K562 (cell line): Measurements from ENCODE around the gene EPB42. TPM values are rescaled to one million over a fixed set of nuclear protein-coding genes. Genes with fewer than 3 reads are reported as not detected.

Source experiments
- ATAC-seq: fragments of 200-7000 bp; cut with Tn5 transposase; 3 replicates; pipeline ENCODE4 v1.9.1; 2020; ENCODE audit warnings: moderate library complexity
- BruUV-seq: library from RNA; stranded (reverse); fragments of 400-500 nt; replicated peaks from 2 replicates; lab custom pipeline; 2021; lab: Mats Ljungman, UMichigan
- CTCF ChIA-PET: fragments of 300-600 bp; formaldehyde crosslinking; extraction: SDS; loops from one replicate; lab custom pipeline; 2021; ENCODE audit warnings: low intra/inter-chr PET ratio; lab: Yijun Ruan, JAX
- POLR2A ChIA-PET: fragments of 300-600, 350-650 bp; sonication (Branson Sonifier 250); formaldehyde crosslinking; extraction: SDS; loops from one replicate; lab custom pipeline; 2021; ENCODE audit warnings: antibody characterized with exemption, inconsistent platforms; lab: Yijun Ruan, JAX
- DNase-seq, 4 experiments: peaks; one replicate each; pipeline versions ENCODE4 v3.0.0 to v3.0.0-alpha.2; 2011 to 2018; ENCODE audit warnings: low spot score in 3 of 4, mixed read lengths in 3 of 4; ENCODE audit errors: extremely low read depth in 1 of 4
- FAIRE-seq: peaks from 2 replicates; lab custom pipeline; 2011; peaks lifted over from hg19 to GRCh38; lab: Jason Lieb, UNC
- H2AFZ ChIP-seq: 2 replicates; pipeline ENCODE4 v1.6.0; 2011; ENCODE audit warnings: low read depth, low read length, control low read depth, inconsistent platforms
- H3K27ac ChIP-seq: fragments of 200-600 bp; 3 replicates; pipeline ENCODE4 v1.8.0; 2011; ENCODE audit warnings: low read depth, mild to moderate bottlenecking, control low read depth, inconsistent platforms, low read length, moderate library complexity, mixed read lengths; ENCODE audit errors: extremely low read depth
- H3K27me3 ChIP-seq, 2 experiments: fragments of 300-600 bp in 1 of 2; 2 replicates in 1 of 2; 3 replicates in 1 of 2; pipeline versions ENCODE4 v1.6.0 to v1.8.0; 2011; ENCODE audit warnings: inconsistent platforms in 2 of 2, low read length in 2 of 2, mild to moderate bottlenecking in 1 of 2, mixed read lengths in 1 of 2, moderate library complexity in 1 of 2; ENCODE audit not compliant: control insufficient read depth in 2 of 2, insufficient read depth in 2 of 2
- H3K36me3 ChIP-seq: fragments of 300-600 bp; 3 replicates; pipeline ENCODE4 v1.8.0; 2011; ENCODE audit warnings: mild to moderate bottlenecking, low read length, inconsistent platforms; ENCODE audit not compliant: control insufficient read depth, insufficient read depth
- H3K4me1 ChIP-seq, 2 experiments: fragments of 200-600 bp in 1 of 2; replicated peaks in 1 of 2; 2 replicates in 1 of 2; 3 replicates in 1 of 2; pipeline versions ENCODE4 v1.5.1 to v1.8.0; 2011; ENCODE audit warnings: inconsistent platforms in 2 of 2, low read length in 2 of 2, mild to moderate bottlenecking in 1 of 2, mixed read lengths in 1 of 2, moderate library complexity in 1 of 2; ENCODE audit not compliant: control insufficient read depth in 2 of 2, insufficient read depth in 2 of 2
- H3K4me2 ChIP-seq: 2 replicates; pipeline ENCODE4 v1.6.1; 2011; ENCODE audit warnings: low read length, control low read depth, inconsistent platforms, mixed read lengths; ENCODE audit not compliant: insufficient read depth
- H3K4me3 ChIP-seq: fragments of 200-600 bp; sonication (generic), shearing (Covaris generic); 2 replicates; pipeline ENCODE4 v1.5.1; 2016; ENCODE audit warnings: control low read depth, inconsistent platforms
- H3K79me2 ChIP-seq: fragments of 200-600 bp; 3 replicates; pipeline ENCODE4 v1.8.0; 2011; ENCODE audit warnings: low read length, inconsistent platforms; ENCODE audit not compliant: control insufficient read depth, insufficient read depth
- H3K9ac ChIP-seq, 2 experiments: 2 replicates each; pipeline versions ENCODE4 v1.6.0 to v1.6.1; 2011; ENCODE audit warnings: low read depth in 2 of 2, low read length in 2 of 2, control low read depth in 1 of 2, inconsistent platforms in 1 of 2, mild to moderate bottlenecking in 1 of 2, mixed read lengths in 1 of 2; ENCODE audit not compliant: insufficient read depth in 1 of 2
- H3K9me1 ChIP-seq: one replicate; pipeline ENCODE4 v1.6.0; 2011; ENCODE audit warnings: inconsistent platforms, mild to moderate bottlenecking, low read length, moderate library complexity; ENCODE audit not compliant: control insufficient read depth, insufficient read depth
- H3K9me3 ChIP-seq: replicated peaks from 2 replicates; pipeline ENCODE4 v1.5.1; 2011; ENCODE audit warnings: low read depth, low read length, inconsistent platforms; ENCODE audit not compliant: control insufficient read depth, insufficient read depth
- H4K20me1 ChIP-seq: replicated peaks from 2 replicates; pipeline ENCODE4 v1.6.1; 2011; ENCODE audit warnings: low read length, inconsistent platforms, mixed read lengths; ENCODE audit not compliant: control insufficient read depth, insufficient read depth
- GATAD2B ChIP-seq: fragments of 450-650 bp; IDR thresholded peaks from 2 replicates; pipeline ENCODE4 v1.6.1; 2017; ENCODE audit warnings: mild to moderate bottlenecking, borderline replicate concordance
- KAT7 ChIP-seq: sonication (generic); formaldehyde crosslinking; IDR thresholded peaks from 2 replicates; pipeline ENCODE4 v1.8.0; 2022; ENCODE audit warnings: missing genetic modification reagents, mild to moderate bottlenecking, borderline replicate concordance
- RCOR1 ChIP-seq, 2 experiments: IDR thresholded peaks; 2 replicates each; pipeline ENCODE4 v1.6.1; 2012; ENCODE audit warnings: low read depth in 2 of 2, low read length in 2 of 2, borderline replicate concordance in 1 of 2, improper control_type of control experiment in 1 of 2
- SIN3B ChIP-seq: fragments of 450-650 bp; IDR thresholded peaks from 2 replicates; pipeline ENCODE4 v1.6.1; 2017; ENCODE audit warnings: low read depth, mild to moderate bottlenecking, moderate library complexity
- TARDBP ChIP-seq: fragments of 450-650 bp; IDR thresholded peaks from 2 replicates; pipeline ENCODE4 v1.6.1; 2016
- ZSCAN29 ChIP-seq: fragments of 450-650 bp; IDR thresholded peaks from 2 replicates; pipeline ENCODE4 v1.6.1; 2017
- WGBS: fragments of 100-300 bp; shearing (Covaris generic); methylation state at CpG from one replicate; pipeline ENCODE4 v1.1.6; 2016; ENCODE audit warnings: low coverage, mixed read lengths; ENCODE audit not compliant: insufficient coverage; ENCODE audit errors: missing lambda C conversion rate; 5-methylcytosine and 5-hydroxymethylcytosine counted together
- in situ Hi-C: fragments of 300-500 bp; cut with MboI; formaldehyde crosslinking; loops from 4 replicates; pipeline ENCODE4 v1.15.0; 2018; ENCODE audit warnings: inconsistent platforms, mixed read lengths
- intact Hi-C: fragments of 100-400 bp; cut with micrococcal nuclease; formaldehyde crosslinking; loops from 2 replicates; pipeline ENCODE4 v1.14.2; 2022
- polyA plus RNA-seq, 8 experiments: library from polyadenylated mRNA; depleted of rRNA in 4 of 8; stranded (reverse) in 5 of 8; unstranded in 3 of 8; fragments of >200 nt; fragmentation: Nextera tagmentation in 2 of 8; fragmentation: Illumina TruSeq in 1 of 8; extraction: Ambion mirVana in 2 of 8; extraction: Trizol in 1 of 8; gene quantifications; 2 replicates each; pipeline versions ENCODE4 v1.2.1 to v1.2.3, GENCODE V29; 2011 to 2014; ENCODE audit warnings: inconsistent platforms in 1 of 8, missing spikeins in 1 of 8
- total RNA-seq, 7 experiments: library from RNA; depleted of rRNA in 6 of 7; stranded (reverse); fragments of >200 nt in 6 of 7; fragmentation: Illumina TruSeq in 2 of 7; extraction: Trizol in 2 of 7; gene quantifications; 2 replicates each; pipeline versions ENCODE4 v1.2.1 to v1.2.3, GENCODE V29; 2011 to 2021; ENCODE audit warnings: low replicate concordance in 1 of 7
- TF ChIP-seq, protein P1 (sequence below): fragments of 450-650 bp; IDR thresholded peaks from 2 replicates; pipeline ENCODE4 v1.7.1; 2018; ENCODE audit warnings: mild to moderate bottlenecking, low read depth; ENCODE audit not compliant: partially characterized antibody
- TF ChIP-seq, protein P2 (sequence below): fragments of 250-450 bp; sonication (Bioruptor Pico); IDR thresholded peaks from 2 replicates; pipeline ENCODE4 v1.4.0; 2020; ENCODE audit warnings: mild to moderate bottlenecking, moderate library complexity

EPB42 gene
- total and polyA plus RNA-seq, 9 of the 15 experiments (the other 6 are each of a cell fraction or from before 2014, with no cell fraction given), result 0.38 to 2.3 (median 1.4) TPM

DNA sequence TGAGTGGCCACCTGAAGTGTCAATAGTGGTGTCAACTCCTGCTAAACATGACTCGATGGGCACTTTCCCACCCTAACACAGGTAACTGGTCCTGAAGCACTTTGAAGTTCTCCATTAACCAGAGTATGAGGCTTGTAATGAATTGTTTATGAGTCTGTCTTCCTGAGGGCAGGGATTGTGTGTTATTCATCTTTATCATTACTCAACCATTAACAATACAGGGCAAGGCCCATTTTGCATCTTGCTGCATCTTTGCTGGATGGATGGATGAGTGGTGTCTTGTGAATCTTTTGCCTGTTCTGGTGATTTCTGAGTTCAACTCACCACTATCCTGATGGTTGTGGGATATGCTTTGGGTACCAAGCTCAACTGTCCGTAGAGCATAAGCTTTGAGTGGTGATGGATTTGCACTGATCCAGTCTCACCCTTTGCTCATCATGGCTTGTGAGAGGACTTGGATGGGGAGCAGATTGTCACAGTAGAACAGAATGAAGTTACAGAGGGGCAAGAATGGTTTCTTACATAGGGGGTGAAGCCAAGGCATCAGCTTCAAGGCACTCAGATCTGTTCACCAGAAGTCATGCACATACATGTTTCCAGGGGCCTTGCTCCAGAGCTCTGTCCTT is 22.3 kb upstream of the EPB42 start:
- Histone ChIP-seq H4K20me1 (no peaks in the 10 kb centered on the region), H3K36me3 (no peaks in the 10 kb centered on the region), H3K79me2 (no peaks in the 10 kb centered on the region), H2AFZ (no peak overlapping the region), H3K9me3 (no peaks in the 10 kb centered on the region), H3K27me3 (no peaks in the 10 kb centered on the region), H3K9ac (no peak overlapping the region), H3K9me1 (no peaks in the 10 kb centered on the region), H3K4me1 (peaks cover 8 to 17% of the 10 kb centered on the region in 2 experiments), H3K4me2 (no peak overlapping the region), H3K27ac (no peak overlapping the region), H3K4me3 (no peak overlapping the region)
- ChIA-PET CTCF (no interaction called here), POLR2A (interaction anchor here (1.4 kb wide), 1 partner anchor 24 kb away, joined by 4 read pairs; no protein-coding TSS in a partner anchor)
- FAIRE-seq (no peak), ATAC-seq (no peak), DNase-seq (no peak)
- intact Hi-C loops, result no loop called here
- 9% methylated on average over 2 of the region's 2 CpGs for WGBS
- BruUV-seq, result no TSS peak
- TF ChIP-seq RCOR1 (IDR thresholded peaks at IDR 0.05; ENCODE audit: borderline replicate concordance in 1 of 2, low read depth in 2 of 2, low read length in 2 of 2), result no peak
- TF ChIP-seq GATAD2B, result no peak
- no peak for TF ChIP-seq ZSCAN29
- TF ChIP-seq SIN3B, result no peak
- no peak for TF ChIP-seq TARDBP
- TF ChIP-seq KAT7 (CRISPR knock-in tag), result no peak
- TF ChIP-seq, protein P1, sequence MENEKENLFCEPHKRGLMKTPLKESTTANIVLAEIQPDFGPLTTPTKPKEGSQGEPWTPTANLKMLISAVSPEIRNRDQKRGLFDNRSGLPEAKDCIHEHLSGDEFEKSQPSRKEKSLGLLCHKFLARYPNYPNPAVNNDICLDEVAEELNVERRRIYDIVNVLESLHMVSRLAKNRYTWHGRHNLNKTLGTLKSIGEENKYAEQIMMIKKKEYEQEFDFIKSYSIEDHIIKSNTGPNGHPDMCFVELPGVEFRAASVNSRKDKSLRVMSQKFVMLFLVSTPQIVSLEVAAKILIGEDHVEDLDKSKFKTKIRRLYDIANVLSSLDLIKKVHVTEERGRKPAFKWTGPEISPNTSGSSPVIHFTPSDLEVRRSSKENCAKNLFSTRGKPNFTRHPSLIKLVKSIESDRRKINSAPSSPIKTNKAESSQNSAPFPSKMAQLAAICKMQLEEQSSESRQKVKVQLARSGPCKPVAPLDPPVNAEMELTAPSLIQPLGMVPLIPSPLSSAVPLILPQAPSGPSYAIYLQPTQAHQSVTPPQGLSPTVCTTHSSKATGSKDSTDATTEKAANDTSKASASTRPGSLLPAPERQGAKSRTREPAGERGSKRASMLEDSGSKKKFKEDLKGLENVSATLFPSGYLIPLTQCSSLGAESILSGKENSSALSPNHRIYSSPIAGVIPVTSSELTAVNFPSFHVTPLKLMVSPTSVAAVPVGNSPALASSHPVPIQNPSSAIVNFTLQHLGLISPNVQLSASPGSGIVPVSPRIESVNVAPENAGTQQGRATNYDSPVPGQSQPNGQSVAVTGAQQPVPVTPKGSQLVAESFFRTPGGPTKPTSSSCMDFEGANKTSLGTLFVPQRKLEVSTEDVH, result no peak
- TF ChIP-seq, protein P2, sequence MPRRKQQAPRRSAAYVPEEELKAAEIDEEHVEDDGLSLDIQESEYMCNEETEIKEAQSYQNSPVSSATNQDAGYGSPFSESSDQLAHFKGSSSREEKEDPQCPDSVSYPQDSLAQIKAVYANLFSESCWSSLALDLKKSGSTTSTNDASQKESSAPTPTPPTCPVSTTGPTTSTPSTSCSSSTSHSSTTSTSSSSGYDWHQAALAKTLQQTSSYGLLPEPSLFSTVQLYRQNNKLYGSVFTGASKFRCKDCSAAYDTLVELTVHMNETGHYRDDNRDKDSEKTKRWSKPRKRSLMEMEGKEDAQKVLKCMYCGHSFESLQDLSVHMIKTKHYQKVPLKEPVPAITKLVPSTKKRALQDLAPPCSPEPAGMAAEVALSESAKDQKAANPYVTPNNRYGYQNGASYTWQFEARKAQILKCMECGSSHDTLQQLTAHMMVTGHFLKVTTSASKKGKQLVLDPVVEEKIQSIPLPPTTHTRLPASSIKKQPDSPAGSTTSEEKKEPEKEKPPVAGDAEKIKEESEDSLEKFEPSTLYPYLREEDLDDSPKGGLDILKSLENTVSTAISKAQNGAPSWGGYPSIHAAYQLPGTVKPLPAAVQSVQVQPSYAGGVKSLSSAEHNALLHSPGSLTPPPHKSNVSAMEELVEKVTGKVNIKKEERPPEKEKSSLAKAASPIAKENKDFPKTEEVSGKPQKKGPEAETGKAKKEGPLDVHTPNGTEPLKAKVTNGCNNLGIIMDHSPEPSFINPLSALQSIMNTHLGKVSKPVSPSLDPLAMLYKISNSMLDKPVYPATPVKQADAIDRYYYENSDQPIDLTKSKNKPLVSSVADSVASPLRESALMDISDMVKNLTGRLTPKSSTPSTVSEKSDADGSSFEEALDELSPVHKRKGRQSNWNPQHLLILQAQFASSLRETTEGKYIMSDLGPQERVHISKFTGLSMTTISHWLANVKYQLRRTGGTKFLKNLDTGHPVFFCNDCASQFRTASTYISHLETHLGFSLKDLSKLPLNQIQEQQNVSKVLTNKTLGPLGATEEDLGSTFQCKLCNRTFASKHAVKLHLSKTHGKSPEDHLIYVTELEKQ (CRISPR knock-in tag), result no peak
- in situ Hi-C loops, result no loop called here
